Cardiac septum (tissue), 1 donor: ENCODE measurements around the gene DOCK8. TPM values are rescaled to one million over a fixed set of nuclear protein-coding genes. Genes with fewer than 3 reads are reported as not detected.
A peak's percentile ranks its signal among the peaks of the same experiment; 100 is the strongest.

ENCODE experiments used
- DNase-seq: peaks from one replicate; pipeline ENCODE4 v3.0.0-alpha.2; 2020; ENCODE audit warnings: low spot score
- intact Hi-C: fragments of 100-400 bp; cut with DNase I; formaldehyde crosslinking; loops from one replicate; pipeline ENCODE4 v1.14.0; 2022
- total RNA-seq: library from RNA; stranded (reverse); fragmentation: NEBNext Ultra II Directional; extraction: Animal tissue kit (Norgen Biotek cat#: 25700); gene quantifications from one replicate; pipeline ENCODE4 v1.2.1, GENCODE V29; 2021
- donor health status: DM: no; HTN: no; CAD: no.

The DOCK8 gene
- total RNA-seq, 1 donor from 2014 or later, result 2.4 TPM

- intact Hi-C loops, result no loop called here
- peak; percentile 80 for DNase-seq
Measured at GRCh38 chr9:297104-297972, 82.7 kb downstream of the DOCK8 start.

GRCh38 chr9:303502-303901 lies 88.8 kb downstream of the DOCK8 start:
- DNase-seq, result no peak
- intact Hi-C loops, result no loop called here

- intact Hi-C loops, result no loop called here
- DNase-seq, result no peak
Measured at GRCh38 chr9:304106-304505, 89.4 kb downstream of the DOCK8 start.

- intact Hi-C loops, result no loop called here
Measured at GRCh38 chr9:304519-305185, 90.0 kb downstream of the DOCK8 start.

GRCh38 chr9:306907-307306 lies 92.2 kb downstream of the DOCK8 start:
- DNase-seq, result no peak
- intact Hi-C loops, result no loop called here

More at GRCh38 chr9:304519-305185, 90.0 kb downstream of the DOCK8 start:
- no peak for DNase-seq

GRCh38 chr9:311841-312240 lies 97.2 kb downstream of the DOCK8 start:
- intact Hi-C loops, result no loop called here
- no peak for DNase-seq

- DNase-seq, result no peak
- intact Hi-C loops, result no loop called here
Measured at GRCh38 chr9:312596-313320, 98.1 kb downstream of the DOCK8 start.

GRCh38 chr9:316382-316965 lies 101.8 kb downstream of the DOCK8 start:
- intact Hi-C loops, result no loop called here
- no peak for DNase-seq

GRCh38 chr9:318646-319045 lies 104.0 kb downstream of the DOCK8 start:
- no peak for DNase-seq
- intact Hi-C loops, result no loop called here

GRCh38 chr9:324971-325370 lies 110.3 kb downstream of the DOCK8 start:
- intact Hi-C loops, result no loop called here
- DNase-seq, result no peak

- no peak for DNase-seq
- intact Hi-C loops, result no loop called here
Measured at GRCh38 chr9:326667-327066, 112.0 kb downstream of the DOCK8 start.

GRCh38 chr9:328453-328852 lies 113.8 kb downstream of the DOCK8 start:
- DNase-seq, result no peak

GRCh38 chr9:331197-331596 lies 116.5 kb downstream of the DOCK8 start:
- intact Hi-C loops, result no loop called here
- no peak for DNase-seq

More at GRCh38 chr9:328453-328852, 113.8 kb downstream of the DOCK8 start:
- intact Hi-C loops, result no loop called here

- DNase-seq, result no peak
- intact Hi-C loops, result no loop called here
Measured at GRCh38 chr9:335373-335772, 120.7 kb downstream of the DOCK8 start.

- no peak for DNase-seq
- intact Hi-C loops, result no loop called here
Measured at GRCh38 chr9:336039-336438, 121.4 kb downstream of the DOCK8 start.

GRCh38 chr9:338602-339001 lies 123.9 kb downstream of the DOCK8 start:
- DNase-seq, result no peak
- intact Hi-C loops, result no loop called here

- intact Hi-C loops, result loop anchor here (10.0 kb wide), 1 partner anchor 663 kb away; no protein-coding TSS in a partner anchor
- no peak for DNase-seq
Measured at GRCh38 chr9:341634-342421, 127.2 kb downstream of the DOCK8 start.

GRCh38 chr9:343773-344172 lies 129.1 kb downstream of the DOCK8 start:
- no peak for DNase-seq
- intact Hi-C loops, result loop anchor here (10.0 kb wide), 1 partner anchor 661 kb away; no protein-coding TSS in a partner anchor

- intact Hi-C loops, result loop anchor here (10.0 kb wide), 1 partner anchor 659 kb away; no protein-coding TSS in a partner anchor
- no peak for DNase-seq
Measured at GRCh38 chr9:346111-346571, 131.5 kb downstream of the DOCK8 start.
